Natural killer cell treated with Interleukin-12 subunit alpha and Interleukin-12 subunit beta and Interleukin-15 and Interleukin-18, amount 100 ng/mL, for 72 hours (primary cell): ENCODE data around the gene SLC7A6OS. TPM values are rescaled to one million over a fixed set of nuclear protein-coding genes. Genes with fewer than 3 reads are reported as not detected.
"Not testable (repeated sequence)": the region's sequence is repeated elsewhere in the genome, so short reads cannot be mapped to it uniquely, and the experiment has no call there.

Experiments used
- ATAC-seq, 2 donors: fragments of 150-1000 bp; cut with Tn5 transposase in 1 of 2; sonication (Bioruptor Pico), chemical (Tn5 transposase) in 1 of 2; 2 replicates each; pipeline ENCODE4 v1.10.0; 2021
- DNase-seq: peaks from one replicate; pipeline ENCODE4 v3.0.0; 2022; ENCODE audit warnings: low spot score
- H3K27ac Mint-ChIP-seq, 2 donors: 1 replicate in 1 of 2; 2 replicates in 1 of 2; pipeline ENCODE4 v1.8.0; 2022; ENCODE audit warnings: mixed read lengths in 2 of 2, mild to moderate bottlenecking in 1 of 2, moderate library complexity in 1 of 2
- H3K27me3 Mint-ChIP-seq, 2 donors: 1 replicate in 1 of 2; 2 replicates in 1 of 2; pipeline ENCODE4 v1.8.0; 2022; ENCODE audit warnings: mixed read lengths in 2 of 2
- H3K36me3 Mint-ChIP-seq: one replicate; pipeline ENCODE4 v1.8.0; 2022; ENCODE audit warnings: mixed read lengths
- H3K4me1 Mint-ChIP-seq, 2 donors: 1 replicate in 1 of 2; 2 replicates in 1 of 2; pipeline ENCODE4 v1.8.0; 2022; ENCODE audit warnings: low read depth in 2 of 2, mixed read lengths in 2 of 2, mild to moderate bottlenecking in 1 of 2
- H3K4me3 Mint-ChIP-seq: one replicate; pipeline ENCODE4 v1.8.0; 2022; ENCODE audit warnings: mixed read lengths
- H3K9me3 Mint-ChIP-seq: 2 replicates; pipeline ENCODE4 v1.8.0; 2022; ENCODE audit warnings: mixed read lengths
- total RNA-seq, 2 donors: library from RNA; stranded (reverse); gene quantifications; one replicate each; pipeline ENCODE4 v1.2.3, GENCODE V29; 2022

Gene SLC7A6OS
- total RNA-seq, 2 donors from 2014 or later, result 25.8 to 27.9 TPM

GRCh38 chr16:68299571-68300453, 10.9 kb downstream of the SLC7A6OS start:
- ATAC-seq, result no peak
- Mint-ChIP-seq H3K27ac (peak overlapping the region; percentile 22 to 41), H3K27me3 (no peaks in the 10 kb centered on the region), H3K4me1 (peaks cover 6 to 13% of the 10 kb centered on the region in 2 donors), H3K4me3 (no peak overlapping the region), H3K36me3 (peaks cover 43% of the 10 kb centered on the region), H3K9me3 (no peaks in the 10 kb centered on the region)
- DNase-seq, result no peak

DNA sequence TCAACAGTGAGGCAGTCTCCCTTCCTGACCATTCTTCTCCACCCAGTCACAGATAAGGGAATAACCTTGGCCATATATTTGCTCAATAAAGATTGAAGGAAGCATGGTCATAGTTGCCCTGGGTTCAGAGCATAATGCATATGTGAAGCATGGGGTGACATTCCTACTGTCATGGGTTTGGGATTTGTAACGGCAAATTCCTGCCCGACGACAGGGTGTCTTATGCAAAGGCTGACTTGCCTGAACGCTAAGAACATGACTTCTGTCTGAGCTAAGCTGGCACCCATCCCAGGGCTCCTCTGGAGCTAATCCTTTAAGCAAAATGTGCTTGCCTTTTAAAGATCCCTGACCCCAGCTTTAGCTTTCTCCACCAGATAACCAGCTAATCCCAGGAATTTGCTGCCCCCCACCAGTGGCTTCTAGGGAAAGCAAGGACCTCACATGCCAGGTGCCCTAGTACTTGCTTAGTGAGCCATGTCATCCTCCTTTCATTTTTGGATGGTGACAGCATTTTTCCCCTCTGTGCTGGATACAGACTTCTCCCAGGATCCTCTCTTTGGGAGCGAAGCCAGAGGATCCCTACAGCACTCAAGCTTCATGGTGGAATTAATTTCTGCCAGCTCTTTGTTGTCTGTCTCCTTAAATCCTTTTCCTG, 11.7 kb downstream of the SLC7A6OS start:
- Mint-ChIP-seq H3K9me3 (no peaks in the 10 kb centered on the region), H3K27me3 (no peaks in the 10 kb centered on the region), H3K4me1 (peaks cover 11 to 18% of the 10 kb centered on the region in 2 donors), H3K4me3 (no peak overlapping the region), H3K27ac (no peak overlapping the region), H3K36me3 (peaks cover 47% of the 10 kb centered on the region)
- ATAC-seq (no peak), DNase-seq (no peak)

DNA sequence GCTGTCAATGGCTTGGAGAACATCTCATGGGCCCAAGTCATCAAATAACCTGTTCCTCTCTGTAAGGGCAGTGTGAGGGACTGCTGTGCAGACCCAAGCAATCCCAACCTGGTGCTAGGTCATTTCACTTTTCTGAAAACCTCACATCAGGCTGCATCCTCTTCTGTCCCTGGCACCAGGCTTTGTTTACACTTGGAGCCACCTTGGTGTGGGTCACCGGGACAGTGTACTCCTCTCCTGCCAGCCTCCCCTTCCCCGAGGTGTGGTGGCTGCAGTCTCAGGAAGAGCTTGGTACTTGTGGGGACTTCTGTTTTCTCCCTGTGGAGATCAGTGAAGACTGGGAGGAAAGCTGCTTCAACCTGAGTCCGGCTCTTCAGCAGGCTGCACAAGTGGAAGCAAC, 12.4 kb downstream of the SLC7A6OS start:
- no peak overlapping the region for H3K27ac Mint-ChIP-seq
- H3K4me3 Mint-ChIP-seq, result no peak overlapping the region
- DNase-seq (no peak), ATAC-seq (no peak)
- peaks cover 54% of the 10 kb centered on the region for H3K36me3 Mint-ChIP-seq
- peaks cover 15 to 19% of the 10 kb centered on the region in 2 donors for H3K4me1 Mint-ChIP-seq
- H3K9me3 Mint-ChIP-seq, result no peaks in the 10 kb centered on the region
- H3K27me3 Mint-ChIP-seq, result no peaks in the 10 kb centered on the region

- H3K27me3 Mint-ChIP-seq, result no peaks in the 10 kb centered on the region
- ATAC-seq, result no peak
- no peaks in the 10 kb centered on the region for H3K9me3 Mint-ChIP-seq
- no peak overlapping the region for H3K4me3 Mint-ChIP-seq
- H3K36me3 Mint-ChIP-seq, result peaks cover 54% of the 10 kb centered on the region
- H3K4me1 Mint-ChIP-seq, result peaks cover 15 to 19% of the 10 kb centered on the region in 2 donors
- H3K27ac Mint-ChIP-seq, result no peak overlapping the region
- DNase-seq, result no peak
Observed at GRCh38 chr16:68297908-68298307, 12.8 kb downstream of the SLC7A6OS start.

- no peak overlapping the region for H3K27ac Mint-ChIP-seq
- no peak for ATAC-seq
- DNase-seq, result no peak
- no peaks in the 10 kb centered on the region for H3K9me3 Mint-ChIP-seq
- H3K27me3 Mint-ChIP-seq, result no peaks in the 10 kb centered on the region
- H3K4me1 Mint-ChIP-seq, result peaks cover 18 to 22% of the 10 kb centered on the region in 2 donors
- no peak overlapping the region for H3K4me3 Mint-ChIP-seq
- peaks cover 47% of the 10 kb centered on the region for H3K36me3 Mint-ChIP-seq
Observed at GRCh38 chr16:68296693-68297092, 14.1 kb downstream of the SLC7A6OS start.

- Mint-ChIP-seq H3K9me3 (no peaks in the 10 kb centered on the region), H3K36me3 (peaks cover 47% of the 10 kb centered on the region), H3K4me1 (peaks cover 20 to 26% of the 10 kb centered on the region in 2 donors), H3K27ac (no peak overlapping the region), H3K4me3 (no peak overlapping the region), H3K27me3 (no peaks in the 10 kb centered on the region)
- DNase-seq (no peak), ATAC-seq (no peak)
Observed at GRCh38 chr16:68296291-68296690, 14.5 kb downstream of the SLC7A6OS start.

GRCh38 chr16:68292425-68292824, 18.3 kb downstream of the SLC7A6OS start:
- DNase-seq (no peak), ATAC-seq (no peak)
- Mint-ChIP-seq H3K27me3 (no peaks in the 10 kb centered on the region), H3K36me3 (peaks cover 26% of the 10 kb centered on the region), H3K27ac (peak overlapping the region in 1 of 2 donors; percentile 84), H3K4me1 (peaks cover 41 to 49% of the 10 kb centered on the region in 2 donors), H3K9me3 (no peaks in the 10 kb centered on the region), H3K4me3 (no peak overlapping the region)

GRCh38 chr16:68291227-68291626, 19.5 kb downstream of the SLC7A6OS start:
- Mint-ChIP-seq H3K36me3 (peaks cover 27% of the 10 kb centered on the region), H3K9me3 (no peaks in the 10 kb centered on the region), H3K27ac (peak overlapping the region; percentile 81 to 84), H3K4me3 (peak overlapping the region; percentile 18), H3K4me1 (peaks cover 51 to 56% of the 10 kb centered on the region in 2 donors), H3K27me3 (no peaks in the 10 kb centered on the region)
- ATAC-seq, result no peak
- DNase-seq, result no peak

GRCh38 chr16:68290450-68290849, 20.3 kb downstream of the SLC7A6OS start:
- peak overlapping the region; percentile 81 to 84 for H3K27ac Mint-ChIP-seq
- H3K27me3 Mint-ChIP-seq, result no peaks in the 10 kb centered on the region
- H3K36me3 Mint-ChIP-seq, result peaks cover 30% of the 10 kb centered on the region
- no peak for ATAC-seq
- peaks cover 55 to 59% of the 10 kb centered on the region in 2 donors for H3K4me1 Mint-ChIP-seq
- no peak for DNase-seq
- H3K4me3 Mint-ChIP-seq, result peak overlapping the region; percentile 60
- H3K9me3 Mint-ChIP-seq, result no peaks in the 10 kb centered on the region

- peaks cover 30% of the 10 kb centered on the region for H3K36me3 Mint-ChIP-seq
- H3K27ac Mint-ChIP-seq, result peak overlapping the region; percentile 81 to 84
- no peaks in the 10 kb centered on the region for H3K27me3 Mint-ChIP-seq
- DNase-seq (no peak), ATAC-seq (peak; percentile 69)
- peak overlapping the region; percentile 60 for H3K4me3 Mint-ChIP-seq
- peaks cover 60 to 63% of the 10 kb centered on the region in 2 donors for H3K4me1 Mint-ChIP-seq
- no peaks in the 10 kb centered on the region for H3K9me3 Mint-ChIP-seq
Observed at GRCh38 chr16:68289621-68290329, 21.0 kb downstream of the SLC7A6OS start.

DNA sequence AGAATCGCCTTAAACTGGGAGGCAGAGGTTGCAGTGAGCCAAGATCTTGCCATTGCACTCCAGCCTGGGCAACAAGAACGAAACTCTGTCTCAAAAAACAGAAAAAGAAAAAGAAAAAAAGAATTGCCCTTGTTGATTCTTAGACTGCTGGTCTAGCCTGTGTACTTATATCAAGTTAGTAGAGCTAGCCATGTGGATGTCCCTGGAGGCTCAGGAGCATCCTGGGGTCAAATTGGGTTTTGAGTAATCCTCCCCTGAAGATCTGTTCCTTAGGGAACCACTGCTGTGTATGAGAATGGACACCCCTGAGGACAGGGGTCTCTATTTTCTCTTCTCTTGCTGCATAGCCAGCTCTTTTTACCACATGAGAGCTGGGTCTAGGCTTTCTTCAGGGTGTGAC, 21.5 kb downstream of the SLC7A6OS start:
- Mint-ChIP-seq H3K27me3 (no peaks in the 10 kb centered on the region), H3K4me1 (peaks cover 62 to 65% of the 10 kb centered on the region in 2 donors), H3K36me3 (peaks cover 27% of the 10 kb centered on the region), H3K9me3 (no peaks in the 10 kb centered on the region), H3K4me3 (peak overlapping the region; percentile 60), H3K27ac (peak overlapping the region; percentile 81 to 84)
- ATAC-seq (no peak), DNase-seq (no peak)

- not testable (repeated sequence) for DNase-seq, H3K4me3 Mint-ChIP-seq, H3K9me3 Mint-ChIP-seq, H3K27me3 Mint-ChIP-seq, ATAC-seq
- Mint-ChIP-seq H3K36me3 (peaks cover 23% of the 10 kb centered on the region), H3K4me1 (peaks cover 63 to 66% of the 10 kb centered on the region in 2 donors), H3K27ac (peak overlapping the region; percentile 81 to 84)
Observed at GRCh38 chr16:68288796-68289195, 21.9 kb downstream of the SLC7A6OS start.

GRCh38 chr16:68288252-68288650, 22.5 kb downstream of the SLC7A6OS start:
- no peaks in the 10 kb centered on the region for H3K27me3 Mint-ChIP-seq
- peaks cover 18% of the 10 kb centered on the region for H3K36me3 Mint-ChIP-seq
- no peak for ATAC-seq
- H3K4me3 Mint-ChIP-seq, result peak overlapping the region; percentile 24
- no peak for DNase-seq
- H3K4me1 Mint-ChIP-seq, result peaks cover 67 to 69% of the 10 kb centered on the region in 2 donors
- peak overlapping the region; percentile 81 to 84 for H3K27ac Mint-ChIP-seq
- H3K9me3 Mint-ChIP-seq, result no peaks in the 10 kb centered on the region
